Measurements from ENCODE around the gene YIPF6. TPM values are rescaled to one million over a fixed set of nuclear protein-coding genes. Genes with fewer than 3 reads are reported as not detected.

The YIPF6 gene
- total and polyA plus RNA-seq, 9 of the 15 experiments (the other 6 are each of a cell fraction or from before 2014, with no cell fraction given), result 7.7 to 44.2 (median 22.4) TPM

DNA sequence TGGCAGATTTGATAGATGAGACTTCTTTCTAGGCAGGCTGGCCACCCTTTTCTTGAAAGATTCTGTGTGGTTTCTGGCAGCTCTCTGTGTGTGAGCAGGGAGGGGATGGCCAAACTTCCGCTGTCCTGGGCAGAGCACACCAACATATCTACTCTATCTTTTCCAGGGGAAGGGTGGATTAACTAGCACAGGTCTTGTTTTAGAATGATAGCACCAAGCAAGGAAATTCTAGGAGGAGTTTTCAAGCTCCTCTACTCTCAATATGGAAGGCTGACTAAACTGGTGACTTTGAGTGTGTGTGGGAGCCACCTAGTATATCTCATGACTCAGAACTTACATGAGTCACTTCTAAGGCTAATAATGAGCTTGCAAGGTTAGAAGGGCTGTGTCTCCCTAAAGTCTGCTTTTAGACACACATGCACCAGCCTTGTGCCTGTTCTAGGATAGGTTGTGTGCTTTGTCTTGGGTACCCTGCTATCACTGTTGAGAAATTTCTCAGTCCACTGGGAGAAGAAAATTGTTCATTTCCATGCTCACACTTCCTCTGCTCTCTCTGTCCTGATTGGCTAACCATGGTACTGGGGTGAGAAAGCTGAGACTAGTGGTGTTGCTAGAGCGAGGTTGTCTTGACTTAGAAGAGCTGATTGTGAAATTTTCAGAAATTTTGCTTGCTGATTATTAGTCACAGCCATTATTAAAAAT lies 72.9 kb downstream of the YIPF6 start (continued):
- peak; percentile 90 for TF ChIP-seq SMARCE1 (IDR thresholded peaks at IDR 0.05)
- no peak for TF ChIP-seq ZSCAN32 (CRISPR knock-in tag; IDR thresholded peaks at IDR 0.05)
- peak; percentile 18; the same call in 1 of the 2 replicates for TF ChIP-seq TFAP4 (CRISPR knock-in tag; IDR thresholded peaks at IDR 0.05; ENCODE audit: borderline replicate concordance)
- TF ChIP-seq IFI16 (CRISPR knock-in tag; IDR thresholded peaks at IDR 0.05), result no peak
- no peak for TF ChIP-seq ZNF699 (CRISPR knock-in tag; IDR thresholded peaks at IDR 0.05; ENCODE audit: insufficient replicate concordance)
- no peak for TF ChIP-seq GABPB2 (CRISPR knock-in tag; conservative IDR thresholded peaks at IDR 0.05)
- TF ChIP-seq GABPB1 (CRISPR knock-in tag; IDR thresholded peaks at IDR 0.05), result no peak
- TF ChIP-seq HDAC6 (IDR thresholded peaks at IDR 0.05; ENCODE audit: low read depth, low read length), result no peak
- no peak for TF ChIP-seq STAT5B (CRISPR knock-in tag; IDR thresholded peaks at IDR 0.05)
- no peak for TF ChIP-seq E2F3 (CRISPR knock-in tag; IDR thresholded peaks at IDR 0.05)
- TF ChIP-seq RBFOX2 (IDR thresholded peaks at IDR 0.05; ENCODE audit: low read depth, low read length), result no peak
- no peak for TF ChIP-seq ELF2 (CRISPR knock-in tag; IDR thresholded peaks at IDR 0.05)
- no peak for TF ChIP-seq ZNF184 (CRISPR knock-in tag; IDR thresholded peaks at IDR 0.05)
- TF ChIP-seq MCM5 (IDR thresholded peaks at IDR 0.05; ENCODE audit: low read depth), result no peak
- no peak for TF ChIP-seq KDM1A (IDR thresholded peaks at IDR 0.05)
- no peak for TF ChIP-seq HLTF (IDR thresholded peaks at IDR 0.05)
- TF ChIP-seq KLF1 (tag; IDR thresholded peaks at IDR 0.05), result no peak
- TF ChIP-seq KDM5B (IDR thresholded peaks at IDR 0.05; ENCODE audit: insufficient replicate concordance, low read depth, low read length), result no peak
- peak; percentile 95 for TF ChIP-seq JUND (IDR thresholded peaks at IDR 0.05; ENCODE audit: borderline replicate concordance, low read depth, low read length)
- peak; percentile 90; the same call in 2 of the 3 replicates for TF ChIP-seq JUND (tag; IDR thresholded peaks at IDR 0.05; ENCODE audit: borderline replicate concordance, low read depth, low read length)
- TF ChIP-seq FOS (IDR thresholded peaks at IDR 0.05; ENCODE audit: extremely low read depth, insufficient read length), result peak; percentile 58
- no peak; the same call in 1 of the 2 replicates for TF ChIP-seq PHF8 (IDR thresholded peaks at IDR 0.05; ENCODE audit: borderline replicate concordance, low read length)
- no peak for TF ChIP-seq HIVEP1 (CRISPR knock-in tag; IDR thresholded peaks at IDR 0.05)
- no peak for TF ChIP-seq ZNF311 (CRISPR knock-in tag; IDR thresholded peaks at IDR 0.05)
- no peak for TF ChIP-seq TAF15 (IDR thresholded peaks at IDR 0.05; ENCODE audit: low read depth, low read length)
- TF ChIP-seq, protein P1, sequence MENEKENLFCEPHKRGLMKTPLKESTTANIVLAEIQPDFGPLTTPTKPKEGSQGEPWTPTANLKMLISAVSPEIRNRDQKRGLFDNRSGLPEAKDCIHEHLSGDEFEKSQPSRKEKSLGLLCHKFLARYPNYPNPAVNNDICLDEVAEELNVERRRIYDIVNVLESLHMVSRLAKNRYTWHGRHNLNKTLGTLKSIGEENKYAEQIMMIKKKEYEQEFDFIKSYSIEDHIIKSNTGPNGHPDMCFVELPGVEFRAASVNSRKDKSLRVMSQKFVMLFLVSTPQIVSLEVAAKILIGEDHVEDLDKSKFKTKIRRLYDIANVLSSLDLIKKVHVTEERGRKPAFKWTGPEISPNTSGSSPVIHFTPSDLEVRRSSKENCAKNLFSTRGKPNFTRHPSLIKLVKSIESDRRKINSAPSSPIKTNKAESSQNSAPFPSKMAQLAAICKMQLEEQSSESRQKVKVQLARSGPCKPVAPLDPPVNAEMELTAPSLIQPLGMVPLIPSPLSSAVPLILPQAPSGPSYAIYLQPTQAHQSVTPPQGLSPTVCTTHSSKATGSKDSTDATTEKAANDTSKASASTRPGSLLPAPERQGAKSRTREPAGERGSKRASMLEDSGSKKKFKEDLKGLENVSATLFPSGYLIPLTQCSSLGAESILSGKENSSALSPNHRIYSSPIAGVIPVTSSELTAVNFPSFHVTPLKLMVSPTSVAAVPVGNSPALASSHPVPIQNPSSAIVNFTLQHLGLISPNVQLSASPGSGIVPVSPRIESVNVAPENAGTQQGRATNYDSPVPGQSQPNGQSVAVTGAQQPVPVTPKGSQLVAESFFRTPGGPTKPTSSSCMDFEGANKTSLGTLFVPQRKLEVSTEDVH (IDR thresholded peaks at IDR 0.05; ENCODE audit: low read depth, partially characterized antibody), result no peak
- TF ChIP-seq TEAD2 (tag; IDR thresholded peaks at IDR 0.05), result no peak
- TF ChIP-seq SP1 (CRISPR knock-in tag; IDR thresholded peaks at IDR 0.05), result no peak
- no peak for TF ChIP-seq EZH2 (IDR thresholded peaks at IDR 0.05; ENCODE audit: borderline replicate concordance, low read depth, low read length)

Measured in K562 (cell line).